OCI-LY3 (cell line): Measurements from ENCODE around the gene EFNA5.

Experiments
- H2AFZ ChIP-seq: fragments of 200-600, 300-600 bp; shearing (Covaris generic); 2 replicates; pipeline ENCODE4 v1.6.0; 2014; ENCODE audit warnings: antibody characterized with exemption, low read depth, low read length
- H3K27ac ChIP-seq: fragments of 200-600, 300-600 bp; sonication (generic); 2 replicates; pipeline ENCODE4 v1.5.1; 2014; ENCODE audit warnings: mild to moderate bottlenecking, low read length, moderate library complexity, mixed read lengths
- H3K27me3 ChIP-seq: fragments of 200-600, 300-600 bp; sonication (generic); 2 replicates; pipeline ENCODE4 v1.6.1; 2014; ENCODE audit warnings: low read depth, low read length, mixed read lengths
- H3K36me3 ChIP-seq: fragments of 200-600, 300-600 bp; sonication (generic); replicated peaks from 2 replicates; pipeline ENCODE3; 2014; ENCODE audit warnings: low read depth, low read length, mixed read lengths
- H3K4me1 ChIP-seq: fragments of 300-600, 200-600 bp; sonication (generic); 2 replicates; pipeline ENCODE4 v1.6.1; 2014; ENCODE audit warnings: low read length, mixed read lengths
- H3K4me2 ChIP-seq: fragments of 200-600, 300-600 bp; sonication (generic); 2 replicates; pipeline ENCODE4 v1.6.1; 2014; ENCODE audit warnings: low read length, mixed read lengths
- H3K4me3 ChIP-seq: fragments of 300-600, 200-600 bp; sonication (generic); 2 replicates; pipeline ENCODE4 v1.5.1; 2014; ENCODE audit warnings: antibody characterized with exemption, mild to moderate bottlenecking, low read length, moderate library complexity
- H3K79me2 ChIP-seq: fragments of 300-600, 200-600 bp; shearing (Covaris generic); 2 replicates; pipeline ENCODE4 v1.6.1; 2014; ENCODE audit warnings: mild to moderate bottlenecking, low read length, mixed read lengths
- H3K9ac ChIP-seq: fragments of 300-600, 200-600 bp; shearing (Covaris generic); 2 replicates; pipeline ENCODE4 v1.6.0; 2014; ENCODE audit warnings: mild to moderate bottlenecking, low read length, moderate library complexity
- H3K9me3 ChIP-seq: fragments of 200-600, 300-600 bp; shearing (Covaris generic); 2 replicates; pipeline ENCODE4 v1.6.1; 2014; ENCODE audit warnings: low read length, mixed read lengths; ENCODE audit not compliant: insufficient read depth
- H4K20me1 ChIP-seq: fragments of 200-600, 300-600 bp; sonication (generic); 2 replicates; pipeline ENCODE4 v1.6.1; 2016; ENCODE audit warnings: low read length, mixed read lengths; ENCODE audit not compliant: insufficient read depth
- EZH2phosphoT487 ChIP-seq: fragments of 200-600 bp; shearing (Covaris generic); IDR thresholded peaks from 2 replicates; pipeline ENCODE4 v1.6.1; 2018; ENCODE audit warnings: antibody characterized with exemption, mixed run types, low read depth
- TF ChIP-seq, protein P1 (sequence below): fragments of 200-600, 300-600 bp; sonication (generic); IDR thresholded peaks from 2 replicates; pipeline ENCODE4 v1.5.1; 2014; ENCODE audit warnings: antibody characterized with exemption, low read length, low read depth

Gene EFNA5

GRCh38 chr5:107661038-107661649 is 9.6 kb downstream of the EFNA5 start:
- H3K4me3 ChIP-seq, result no peak overlapping the region
- no peak overlapping the region for H2AFZ ChIP-seq
- H3K4me1 ChIP-seq, result no peaks in the 10 kb centered on the region; the same call in 1 of the 2 replicates
- no peak for TF ChIP-seq EZH2phosphoT487
- TF ChIP-seq, protein P1, sequence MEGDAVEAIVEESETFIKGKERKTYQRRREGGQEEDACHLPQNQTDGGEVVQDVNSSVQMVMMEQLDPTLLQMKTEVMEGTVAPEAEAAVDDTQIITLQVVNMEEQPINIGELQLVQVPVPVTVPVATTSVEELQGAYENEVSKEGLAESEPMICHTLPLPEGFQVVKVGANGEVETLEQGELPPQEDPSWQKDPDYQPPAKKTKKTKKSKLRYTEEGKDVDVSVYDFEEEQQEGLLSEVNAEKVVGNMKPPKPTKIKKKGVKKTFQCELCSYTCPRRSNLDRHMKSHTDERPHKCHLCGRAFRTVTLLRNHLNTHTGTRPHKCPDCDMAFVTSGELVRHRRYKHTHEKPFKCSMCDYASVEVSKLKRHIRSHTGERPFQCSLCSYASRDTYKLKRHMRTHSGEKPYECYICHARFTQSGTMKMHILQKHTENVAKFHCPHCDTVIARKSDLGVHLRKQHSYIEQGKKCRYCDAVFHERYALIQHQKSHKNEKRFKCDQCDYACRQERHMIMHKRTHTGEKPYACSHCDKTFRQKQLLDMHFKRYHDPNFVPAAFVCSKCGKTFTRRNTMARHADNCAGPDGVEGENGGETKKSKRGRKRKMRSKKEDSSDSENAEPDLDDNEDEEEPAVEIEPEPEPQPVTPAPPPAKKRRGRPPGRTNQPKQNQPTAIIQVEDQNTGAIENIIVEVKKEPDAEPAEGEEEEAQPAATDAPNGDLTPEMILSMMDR, result no peak
- H3K4me2 ChIP-seq, result no peak overlapping the region
- no peaks in the 10 kb centered on the region for H3K9me3 ChIP-seq
- no peaks in the 10 kb centered on the region for H3K79me2 ChIP-seq
- no peaks in the 10 kb centered on the region for H3K27me3 ChIP-seq
- no peak overlapping the region for H3K9ac ChIP-seq
- no peaks in the 10 kb centered on the region for H4K20me1 ChIP-seq
- no peaks in the 10 kb centered on the region for H3K36me3 ChIP-seq
- H3K27ac ChIP-seq, result no peak overlapping the region

DNA sequence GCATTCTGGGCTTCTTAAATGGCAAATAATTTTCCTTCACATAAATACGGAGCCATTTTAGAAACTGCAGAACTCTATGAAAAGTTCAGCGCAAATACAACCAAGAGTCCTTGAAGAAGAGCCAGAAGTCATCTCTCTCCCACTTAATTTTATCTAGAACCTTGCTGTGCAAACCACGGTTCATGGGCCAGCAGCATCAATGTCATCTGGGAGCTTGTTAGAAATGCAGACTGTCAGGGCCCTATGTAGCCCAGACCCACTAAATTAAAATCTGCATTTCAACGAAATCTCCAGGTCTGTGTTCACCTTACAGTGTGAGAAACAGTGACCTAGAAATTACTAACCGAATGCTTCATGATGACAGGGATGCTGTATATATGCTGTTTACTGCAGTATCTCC is 12.2 kb downstream of the EFNA5 start:
- Histone ChIP-seq H3K4me2 (no peak overlapping the region), H3K9ac (no peak overlapping the region), H3K4me3 (no peak overlapping the region), H3K79me2 (no peaks in the 10 kb centered on the region), H3K27me3 (no peaks in the 10 kb centered on the region), H3K27ac (no peak overlapping the region), H4K20me1 (no peaks in the 10 kb centered on the region), H3K9me3 (no peaks in the 10 kb centered on the region), H3K4me1 (no peaks in the 10 kb centered on the region; the same call in 1 of the 2 replicates), H3K36me3 (no peaks in the 10 kb centered on the region), H2AFZ (no peak overlapping the region)
- no peak for TF ChIP-seq EZH2phosphoT487
- TF ChIP-seq, protein P1, result no peak

- Histone ChIP-seq H3K4me1 (no peaks in the 10 kb centered on the region; the same call in 1 of the 2 replicates), H3K27ac (no peak overlapping the region), H3K4me3 (no peak overlapping the region), H3K27me3 (no peaks in the 10 kb centered on the region), H2AFZ (no peak overlapping the region), H3K36me3 (no peaks in the 10 kb centered on the region), H4K20me1 (no peaks in the 10 kb centered on the region), H3K4me2 (no peak overlapping the region), H3K9ac (no peak overlapping the region), H3K9me3 (no peaks in the 10 kb centered on the region), H3K79me2 (no peaks in the 10 kb centered on the region)
- TF ChIP-seq EZH2phosphoT487, result no peak
- TF ChIP-seq, protein P1, result no peak
These were observed 14.9 kb downstream of the EFNA5 start for GRCh38 chr5:107655831-107656230.

DNA sequence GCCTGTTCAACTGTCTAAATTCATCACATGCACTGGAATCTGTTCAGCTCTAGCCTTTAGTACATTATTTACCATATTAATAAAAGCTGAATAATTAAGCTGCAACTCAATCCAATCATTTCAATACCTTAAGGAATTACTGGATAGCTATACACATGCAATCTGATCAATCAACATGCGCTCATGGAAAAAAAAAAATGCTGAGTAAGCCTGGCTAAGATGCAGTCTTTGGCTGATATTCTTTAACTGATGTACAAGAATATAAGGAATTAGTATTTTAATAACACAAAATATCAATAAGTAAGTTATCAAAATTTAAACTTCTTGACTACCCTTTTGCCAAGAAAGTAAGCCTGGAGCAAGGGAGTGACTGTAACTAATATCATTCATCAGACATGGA is 15.9 kb downstream of the EFNA5 start:
- H3K27me3 ChIP-seq, result no peaks in the 10 kb centered on the region
- H3K27ac ChIP-seq, result no peak overlapping the region
- H3K79me2 ChIP-seq, result no peaks in the 10 kb centered on the region
- H2AFZ ChIP-seq, result no peak overlapping the region
- H3K4me3 ChIP-seq, result no peak overlapping the region
- no peak for TF ChIP-seq EZH2phosphoT487
- TF ChIP-seq, protein P1, result no peak
- no peaks in the 10 kb centered on the region for H3K36me3 ChIP-seq
- no peaks in the 10 kb centered on the region for H4K20me1 ChIP-seq
- H3K4me2 ChIP-seq, result no peak overlapping the region
- H3K4me1 ChIP-seq, result no peaks in the 10 kb centered on the region
- no peak overlapping the region for H3K9ac ChIP-seq
- H3K9me3 ChIP-seq, result no peaks in the 10 kb centered on the region
